NCI-H510A treated with DMSO at 0.1 percent for 48 hours (cell line): ENCODE data around the gene EWSR1.
"Not testable (repeated sequence)": the region's sequence is repeated elsewhere in the genome, so short reads cannot be mapped to it uniquely, and the experiment has no call there.

ENCODE experiments used
- DNase-seq: peaks from one replicate; lab custom pipeline; 2025; lab: John Stamatoyannopoulos, UW

EWSR1 gene

DNA sequence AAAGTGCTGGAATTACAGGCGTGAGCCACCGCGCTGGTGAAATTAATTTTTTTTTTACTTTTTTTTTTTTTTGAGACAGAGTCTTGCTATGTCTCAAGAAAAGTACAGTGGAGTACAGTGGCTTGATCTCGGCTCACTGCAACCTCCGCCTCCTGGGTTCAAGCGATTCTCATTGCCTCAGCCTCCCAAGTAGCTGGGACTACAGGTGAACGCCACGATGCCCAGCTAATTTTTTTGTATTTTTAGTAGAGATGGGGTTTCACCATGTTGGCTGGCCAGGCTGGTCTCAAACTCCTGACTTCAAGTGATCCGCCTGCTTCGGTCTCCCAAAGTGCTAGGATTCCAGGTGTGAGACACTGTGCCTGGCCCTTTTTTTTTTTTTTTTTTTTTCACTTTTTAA lies 20.2 kb upstream of the EWSR1 start:
- DNase-seq: not testable (repeated sequence)

- DNase-seq: no peak
Measured at GRCh38 chr22:29251265-29251664, 16.8 kb upstream of the EWSR1 start.

DNA sequence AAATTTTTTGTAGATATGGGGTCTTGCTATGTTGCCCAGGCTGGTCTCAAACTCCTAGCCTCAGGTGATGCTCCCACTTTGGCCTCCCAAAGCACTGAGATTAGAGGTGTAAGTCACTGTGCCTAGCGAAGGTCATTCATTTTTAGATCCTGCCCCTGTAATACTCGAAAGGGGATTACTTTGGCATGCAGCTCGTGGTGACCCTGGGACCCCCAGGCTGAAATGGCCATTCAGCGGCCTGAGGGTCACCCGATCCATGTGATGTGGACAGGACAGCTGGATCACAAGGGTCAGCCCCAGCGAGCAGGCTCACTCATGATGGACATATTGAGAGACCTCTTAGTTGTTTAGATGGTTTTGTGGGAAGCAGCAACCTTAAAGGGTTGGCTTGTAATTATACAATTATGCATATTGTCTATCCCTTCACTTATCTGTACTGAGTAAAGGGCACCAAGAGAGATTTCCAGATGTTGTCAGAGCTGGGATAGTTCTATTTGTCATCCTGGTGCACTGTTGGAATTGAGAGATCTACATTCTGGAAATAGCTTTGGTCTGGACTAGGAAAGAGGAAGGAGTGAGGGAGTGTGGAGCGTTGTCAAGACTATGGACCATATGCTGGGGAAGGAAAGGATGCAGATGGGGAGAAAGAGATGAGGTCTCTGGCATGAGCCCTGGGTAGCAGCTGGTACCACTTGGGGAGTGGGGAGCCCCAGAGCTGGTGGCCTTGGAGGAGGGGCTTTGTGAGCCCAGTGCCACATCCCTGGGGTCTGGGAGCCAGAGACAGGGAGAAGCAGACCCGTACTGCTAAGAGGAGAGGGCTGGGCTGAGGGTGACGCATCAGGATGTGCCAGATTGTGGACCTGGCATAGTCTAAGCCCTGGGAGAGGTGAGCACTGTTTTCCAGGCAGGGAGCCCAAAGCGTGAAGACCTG lies 15.8 kb upstream of the EWSR1 start:
- no peak for DNase-seq

DNA sequence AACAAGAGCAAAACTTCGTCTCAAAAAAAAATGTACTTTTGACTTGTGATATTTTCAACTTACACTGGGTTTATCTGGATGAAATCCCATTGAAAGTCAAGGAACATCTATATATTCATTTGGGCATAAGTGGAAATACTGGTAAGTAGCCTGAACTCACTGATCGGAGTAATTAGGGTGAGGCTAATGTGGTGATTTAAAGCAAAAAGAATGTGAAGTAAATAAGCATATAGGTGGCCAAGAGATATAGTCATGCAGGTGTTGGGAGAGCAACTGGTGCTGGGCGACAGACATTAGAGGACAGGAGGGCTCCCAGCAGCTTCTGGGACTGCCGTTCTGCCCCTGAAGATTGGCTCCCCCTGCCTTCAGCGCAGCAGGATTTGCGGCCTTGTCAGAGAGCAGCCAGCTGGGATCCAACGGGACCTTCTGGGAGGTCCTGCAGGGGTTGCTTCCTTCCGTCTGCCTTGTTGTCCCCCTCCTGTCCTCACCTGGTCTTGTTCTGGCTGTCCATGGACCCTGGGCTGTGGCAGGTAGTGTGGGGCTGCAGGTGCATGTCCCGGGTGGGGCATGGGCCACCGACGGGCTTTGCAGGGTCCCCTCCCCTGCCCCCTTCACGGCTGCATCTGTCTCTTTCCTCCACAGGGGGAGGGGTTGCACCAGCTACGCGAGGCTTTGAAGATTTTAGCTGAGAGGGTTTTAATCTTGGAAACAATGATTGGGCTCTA lies 14.3 kb upstream of the EWSR1 start:
- no peak for DNase-seq

GRCh38 chr22:29254286-29254660 lies 13.8 kb upstream of the EWSR1 start:
- no peak for DNase-seq

- no peak for DNase-seq
Measured at GRCh38 chr22:29255064-29255621, 12.9 kb upstream of the EWSR1 start.

DNA sequence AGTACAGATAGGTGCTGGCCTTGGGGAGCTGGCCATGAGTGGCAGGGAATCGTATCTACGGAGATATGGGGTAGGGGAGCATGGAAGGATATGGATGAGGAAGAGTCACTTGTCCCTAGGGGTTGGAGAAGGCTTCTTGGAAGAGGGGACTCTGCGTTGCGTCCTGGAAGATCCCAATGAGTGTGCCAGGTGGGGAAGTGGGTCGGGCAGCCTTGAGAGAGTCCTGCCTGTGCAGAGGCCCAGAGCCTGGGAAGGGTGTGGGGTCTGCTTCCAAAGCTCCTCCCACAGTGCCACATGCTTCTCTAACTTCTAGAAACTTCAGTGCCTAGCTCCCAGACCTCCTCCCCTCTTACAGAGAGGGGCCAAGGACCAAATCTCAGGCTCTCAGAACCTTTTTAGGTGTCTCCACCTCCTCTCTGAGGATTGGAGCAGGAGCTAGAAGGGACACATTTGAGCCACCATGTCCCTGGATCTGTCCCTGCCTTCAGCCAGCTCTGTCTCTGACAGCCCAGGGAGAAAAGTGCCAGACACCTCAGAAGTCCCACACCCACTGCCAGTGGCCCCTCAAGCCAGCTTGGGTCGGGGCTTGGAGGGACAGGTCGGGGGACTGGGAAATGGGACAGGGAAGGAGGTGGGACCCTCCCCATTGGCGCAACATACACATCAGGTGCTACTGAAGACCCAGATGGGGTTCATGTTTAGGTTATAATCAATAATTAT lies 11.3 kb upstream of the EWSR1 start:
- no peak for DNase-seq

- DNase-seq: no peak
Measured at GRCh38 chr22:29257751-29258181, 10.3 kb upstream of the EWSR1 start.

DNA sequence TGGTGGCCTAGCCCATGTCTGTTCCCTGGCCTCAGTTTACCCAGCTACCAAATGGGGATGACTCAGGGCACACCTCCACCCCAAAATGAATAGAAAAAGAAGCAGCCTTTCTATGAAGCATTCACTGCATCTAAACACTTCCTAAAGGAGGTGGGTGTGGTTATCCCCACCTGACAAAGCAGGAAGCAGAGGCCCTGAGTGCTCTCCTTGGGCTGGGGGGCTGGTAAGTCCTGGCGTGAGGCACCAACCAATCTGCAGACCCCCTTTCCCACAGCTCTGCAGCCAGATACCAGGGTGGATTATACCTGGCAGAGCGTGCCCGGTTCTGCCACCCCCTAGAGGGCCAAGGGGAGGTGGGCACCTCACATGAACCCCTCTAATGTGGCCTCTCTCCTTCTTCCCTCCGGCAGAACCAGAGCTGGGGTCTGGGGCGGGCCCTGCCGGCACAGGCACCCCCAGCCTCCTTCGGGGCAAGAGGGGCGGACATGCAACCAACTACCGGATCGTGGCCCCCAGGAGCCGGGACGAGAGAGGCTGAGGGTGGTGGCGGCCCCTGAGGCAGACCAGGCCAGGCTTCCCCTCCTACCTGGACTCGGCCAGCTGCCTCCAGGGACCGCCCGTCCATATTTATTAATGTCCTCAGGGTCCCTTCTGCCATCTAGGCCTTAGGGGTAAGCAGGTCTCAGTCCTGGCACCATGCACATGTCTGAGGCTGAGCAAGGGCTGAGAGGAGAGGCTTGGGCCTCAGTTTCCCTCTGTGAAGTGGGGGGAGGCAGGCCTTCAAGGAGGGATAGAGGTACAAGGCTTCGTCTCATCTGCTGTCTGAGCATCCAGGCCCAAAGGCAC lies 9.4 kb upstream of the EWSR1 start:
- no peak for DNase-seq

DNA sequence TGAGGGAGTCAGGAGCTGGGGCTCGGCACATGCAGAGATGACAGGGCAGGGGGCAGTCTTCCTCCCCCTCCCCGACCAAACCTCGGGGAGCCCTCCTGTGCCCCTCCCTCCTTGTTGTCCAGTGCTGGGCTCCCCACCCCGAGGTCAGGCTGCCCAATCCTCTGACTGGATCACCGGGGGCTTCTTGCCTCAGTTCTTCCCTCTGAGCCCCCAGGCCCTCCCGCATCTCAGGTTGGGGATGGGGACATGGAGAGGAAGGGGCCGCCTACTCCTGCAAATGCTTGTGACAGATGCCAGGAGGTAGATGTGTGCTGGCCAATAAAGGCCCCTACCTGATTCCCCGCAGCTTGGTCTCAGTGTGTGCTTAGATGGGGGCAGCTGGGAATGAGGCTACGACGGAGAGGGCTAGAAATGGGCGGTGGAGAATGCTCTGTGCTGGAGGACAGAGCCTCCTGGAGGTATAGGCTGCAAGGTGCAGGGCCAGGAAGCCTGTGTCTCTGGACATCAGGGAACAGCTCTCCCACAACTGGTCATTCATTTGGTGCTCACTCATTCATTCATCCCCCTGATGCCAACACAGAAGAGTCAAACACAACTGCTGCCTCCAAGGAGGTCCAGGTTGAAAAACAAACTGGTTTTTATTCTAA lies 8.7 kb upstream of the EWSR1 start:
- no peak for DNase-seq

- no peak for DNase-seq
Measured at GRCh38 chr22:29260031-29260560, 8.0 kb upstream of the EWSR1 start.

DNA sequence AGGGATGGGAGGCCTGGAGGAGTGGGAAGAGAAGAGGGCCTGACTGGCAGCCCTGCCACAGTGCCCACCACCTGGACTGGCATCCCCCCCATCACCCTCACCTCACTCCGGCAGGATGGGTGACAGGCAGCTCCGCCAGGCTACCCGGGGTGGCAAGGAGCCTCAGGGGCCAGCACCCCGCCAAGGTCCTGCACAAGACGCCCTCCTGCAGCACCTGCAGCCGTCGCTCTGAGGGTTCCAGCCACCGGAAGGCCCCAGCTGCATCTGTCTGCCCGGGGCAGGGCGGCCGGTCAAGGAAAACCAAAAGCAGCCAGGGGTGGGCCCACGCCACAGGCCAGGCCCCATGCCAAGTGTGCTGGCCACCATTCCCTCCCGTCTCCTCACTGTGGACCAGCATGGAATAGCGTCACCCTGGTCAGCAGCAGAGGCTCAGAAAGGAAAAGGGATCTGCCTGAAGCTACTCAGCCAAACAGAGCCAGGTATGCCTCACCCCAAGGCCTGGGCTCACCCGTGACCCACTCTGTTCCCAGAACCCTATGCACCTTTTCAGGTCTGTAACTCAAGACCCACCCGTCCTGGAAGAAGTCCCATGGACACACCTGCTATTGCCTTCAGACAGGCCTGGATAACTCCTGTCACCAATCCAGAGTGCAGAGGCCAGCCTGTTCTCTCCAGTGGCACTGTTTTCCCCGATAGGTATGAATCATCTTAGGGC lies 7.3 kb upstream of the EWSR1 start:
- no peak for DNase-seq

GRCh38 chr22:29263791-29264276 lies 4.2 kb upstream of the EWSR1 start:
- no peak for DNase-seq

GRCh38 chr22:29265305-29265704 lies 2.8 kb upstream of the EWSR1 start:
- no peak for DNase-seq

GRCh38 chr22:29265929-29266328 lies 2.1 kb upstream of the EWSR1 start:
- DNase-seq: no peak

DNA sequence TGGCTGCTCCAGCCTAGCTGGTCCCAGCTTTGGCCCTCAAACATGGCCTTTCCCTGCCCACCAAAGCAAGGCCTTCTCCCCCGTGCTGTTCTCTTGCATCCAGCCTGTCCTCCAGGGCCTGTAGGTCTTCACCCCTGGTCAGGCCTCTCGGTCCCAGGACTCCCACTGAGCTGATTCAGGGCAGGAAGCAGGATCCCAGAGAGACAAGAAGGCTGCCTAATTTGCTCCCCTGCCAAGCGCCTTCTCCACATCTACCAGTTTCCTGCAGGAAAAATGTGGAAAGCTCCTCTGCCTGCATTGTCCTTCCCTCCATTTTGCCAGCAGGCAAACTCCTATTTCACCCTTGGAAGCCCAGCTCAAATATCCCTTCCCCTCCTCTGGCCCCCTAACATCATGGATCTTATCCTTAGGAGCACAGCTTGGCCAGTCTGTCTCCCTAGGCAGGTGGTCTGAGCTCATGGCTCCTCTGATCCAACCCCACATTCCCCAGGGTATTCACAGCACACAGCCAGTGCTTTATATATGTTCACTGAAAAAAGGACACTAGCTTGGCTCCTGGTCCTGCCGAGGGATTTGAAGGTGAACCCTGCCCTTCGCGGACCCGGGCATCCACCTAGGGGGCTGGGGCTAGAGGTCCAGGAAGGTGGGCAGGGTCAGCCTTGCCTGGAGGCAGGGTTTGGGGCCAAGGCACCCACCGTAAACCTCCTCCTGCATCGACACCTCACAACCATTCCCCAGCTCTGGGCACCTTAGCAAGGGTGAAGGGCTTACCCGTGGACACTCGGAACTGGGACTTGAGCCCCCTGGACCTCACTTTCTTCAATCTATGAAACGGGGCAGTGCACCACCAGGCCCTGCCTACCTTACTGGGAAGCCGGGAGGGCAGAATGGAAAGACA lies 1.3 kb upstream of the EWSR1 start:
- DNase-seq: no peak

DNA sequence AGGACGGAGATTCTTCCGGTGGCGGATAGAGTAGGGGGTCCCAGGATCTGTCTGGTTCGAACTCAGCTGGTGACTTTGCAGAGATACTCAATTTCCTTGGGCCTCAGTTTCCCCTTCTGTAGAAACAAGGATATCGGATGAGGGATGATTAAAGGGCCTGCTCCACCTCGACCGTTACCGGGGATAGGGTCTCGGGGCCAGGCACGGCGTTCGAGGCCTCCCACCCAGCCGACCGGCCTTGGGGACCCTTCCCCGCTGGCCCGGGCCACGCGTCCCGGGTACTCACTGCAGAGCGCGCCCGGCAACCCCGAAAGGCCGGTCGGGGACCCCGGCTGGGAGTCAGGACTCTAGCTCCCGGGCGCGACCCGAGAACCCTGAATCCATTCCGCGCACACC lies 608 bp upstream of the EWSR1 start:
- DNase-seq: no peak

DNA sequence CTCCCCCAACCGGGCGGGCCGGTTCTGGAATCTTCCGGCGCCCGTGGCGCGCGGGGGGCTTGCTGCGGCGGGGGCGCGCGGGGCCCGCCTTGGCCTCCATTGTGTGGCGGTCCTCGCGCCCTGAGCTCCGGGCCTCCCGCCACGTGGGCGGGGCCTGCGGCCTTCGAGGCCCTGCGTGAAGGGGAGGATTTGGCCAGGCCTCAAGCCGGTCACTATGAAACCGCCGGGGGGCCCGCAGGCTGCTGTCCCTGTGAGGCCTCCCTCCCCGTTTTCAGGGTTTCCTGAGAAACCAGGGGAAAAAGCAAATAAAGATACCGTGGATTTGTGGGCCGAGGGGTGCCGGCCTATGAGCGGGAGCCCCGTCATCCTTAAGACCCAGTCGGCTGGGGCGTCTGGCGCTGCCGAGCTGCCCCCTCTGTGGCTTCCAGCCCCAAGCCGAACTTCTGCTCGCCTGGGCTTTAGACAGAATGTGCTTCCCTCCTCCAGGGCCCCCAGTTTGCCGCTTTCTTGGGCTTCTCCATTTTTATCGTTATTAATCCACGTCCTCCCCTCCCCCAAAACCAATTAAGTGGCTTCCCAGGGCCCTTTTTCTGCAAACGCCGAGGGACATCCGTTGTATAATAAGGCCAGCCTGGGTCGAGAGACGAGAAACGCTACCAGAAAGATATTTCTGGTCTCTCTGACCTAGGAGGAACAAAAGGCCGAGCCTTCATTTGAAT lies 602 bp downstream of the EWSR1 start:
- no peak for DNase-seq
